ENCODE measurements around the gene PRKAR1B.
A peak's percentile ranks its signal among the peaks of the same experiment; 100 is the strongest.

The PRKAR1B gene

GRCh38 chr7:534075-534474 is 193.0 kb downstream of the PRKAR1B start:
- DNase-seq: no peak

GRCh38 chr7:533266-533665 is 193.8 kb downstream of the PRKAR1B start:
- no peak for DNase-seq

- DNase-seq: no peak
Measured at GRCh38 chr7:532379-533143, 194.5 kb downstream of the PRKAR1B start.

GRCh38 chr7:531777-532176 is 195.3 kb downstream of the PRKAR1B start:
- no peak for DNase-seq

GRCh38 chr7:528451-528850 is 198.6 kb downstream of the PRKAR1B start:
- no peak for DNase-seq

- no peak for DNase-seq
Measured at GRCh38 chr7:527723-528122, 199.4 kb downstream of the PRKAR1B start.

GRCh38 chr7:526460-527034 is 200.5 kb downstream of the PRKAR1B start:
- no peak for DNase-seq

- peak; percentile 39 to 57 for DNase-seq
Measured at GRCh38 chr7:525740-526139, 201.3 kb downstream of the PRKAR1B start.

- no peak for DNase-seq
Measured at GRCh38 chr7:524800-525199, 202.3 kb downstream of the PRKAR1B start.

- DNase-seq: no peak
Measured at GRCh38 chr7:523347-524336, 203.4 kb downstream of the PRKAR1B start.

- DNase-seq: no peak
Measured at GRCh38 chr7:522951-523314, 204.1 kb downstream of the PRKAR1B start.

- DNase-seq: peak in 1 of 2 experiments; percentile 2
Measured at GRCh38 chr7:522071-522950, 204.8 kb downstream of the PRKAR1B start.

GRCh38 chr7:521221-522070 is 205.6 kb downstream of the PRKAR1B start:
- DNase-seq: no peak

GRCh38 chr7:520503-521161 is 206.4 kb downstream of the PRKAR1B start:
- DNase-seq: no peak

- DNase-seq: peak in 1 of 2 experiments; percentile 9
Measured at GRCh38 chr7:519484-520390, 207.3 kb downstream of the PRKAR1B start, which contains the start of gene PDGFA. Gene PDGFA (minus strand): TSS chr7:519846. CDS start chr7:519001, 845 bp downstream.

- DNase-seq: peak; percentile 16 to 18
Measured at GRCh38 chr7:518630-519483, 208.2 kb downstream of the PRKAR1B start.

GRCh38 chr7:517774-518629 is 209.1 kb downstream of the PRKAR1B start:
- no peak for DNase-seq

Data from Kasumi-1 (cell line).